HFF-Myc (cell line): ENCODE measurements around the gene PET100.

ENCODE experiments used
- DNase-seq: peaks from one replicate; pipeline ENCODE4 v3.0.0-alpha.2; 2011; ENCODE audit warnings: low read depth; ENCODE audit errors: extremely low read depth
- H3K4me3 ChIP-seq: replicated peaks from 2 replicates; pipeline ENCODE4 v1.5.1; 2011; ENCODE audit warnings: low read depth, mild to moderate bottlenecking, control low read depth, low read length
- CTCF ChIP-seq: IDR thresholded peaks from 2 replicates; pipeline ENCODE4 v1.5.1; 2012; ENCODE audit warnings: mild to moderate bottlenecking, low read depth, low read length, control low read depth; ENCODE audit errors: missing control alignments

PET100 gene

DNA sequence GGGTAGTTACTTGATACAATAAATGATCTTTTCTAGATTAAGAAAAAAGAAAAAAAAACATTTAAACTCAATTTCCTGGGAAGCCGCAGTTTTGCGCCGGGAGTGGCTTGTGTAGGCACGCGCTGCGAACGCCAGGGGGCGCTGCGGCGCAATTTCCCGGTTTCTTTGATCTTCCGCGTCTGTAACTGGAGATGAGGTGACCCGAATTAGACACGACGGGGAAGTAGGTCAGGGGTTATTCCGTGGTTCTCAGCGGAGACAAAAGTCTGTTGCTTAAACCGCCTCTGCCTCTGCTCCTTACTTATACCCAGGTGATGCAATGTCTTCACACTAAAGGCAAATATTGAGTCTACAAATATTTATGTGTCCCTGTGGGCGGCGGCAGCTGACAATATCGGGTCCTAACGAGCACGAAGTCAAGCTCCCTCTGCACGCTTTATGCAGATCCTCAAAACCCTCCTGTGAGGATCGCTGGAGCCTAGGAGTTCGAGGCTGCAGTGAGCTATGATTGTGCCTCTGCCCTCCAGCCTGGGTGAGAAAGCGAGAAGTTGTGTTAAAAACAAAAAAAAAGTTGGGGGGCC is 22.6 kb downstream of the PET100 start:
- TF ChIP-seq CTCF: peak; percentile 97
- DNase-seq: peak; percentile 55
- no peak overlapping the region for H3K4me3 ChIP-seq

DNA sequence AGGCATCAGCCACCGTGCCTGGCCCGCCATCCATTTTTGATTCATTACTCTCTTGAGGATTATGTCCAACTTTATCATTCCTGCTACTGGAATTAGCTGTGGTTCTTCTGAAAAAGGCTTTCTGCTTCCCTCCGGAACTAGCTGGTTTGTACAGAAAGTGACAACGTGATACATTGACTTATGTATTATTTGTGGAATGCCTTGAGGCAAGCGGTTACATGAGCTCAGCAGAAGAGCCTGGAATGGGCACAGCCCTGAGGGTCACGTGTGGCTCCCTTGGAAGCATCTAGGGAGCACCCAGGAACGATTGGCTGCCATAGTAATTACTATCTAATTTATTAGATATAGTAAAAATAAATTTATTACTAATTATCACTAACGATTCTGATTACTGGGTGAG is 24.8 kb downstream of the PET100 start:
- no peak for DNase-seq
- no peak overlapping the region for H3K4me3 ChIP-seq
- TF ChIP-seq CTCF: no peak

DNA sequence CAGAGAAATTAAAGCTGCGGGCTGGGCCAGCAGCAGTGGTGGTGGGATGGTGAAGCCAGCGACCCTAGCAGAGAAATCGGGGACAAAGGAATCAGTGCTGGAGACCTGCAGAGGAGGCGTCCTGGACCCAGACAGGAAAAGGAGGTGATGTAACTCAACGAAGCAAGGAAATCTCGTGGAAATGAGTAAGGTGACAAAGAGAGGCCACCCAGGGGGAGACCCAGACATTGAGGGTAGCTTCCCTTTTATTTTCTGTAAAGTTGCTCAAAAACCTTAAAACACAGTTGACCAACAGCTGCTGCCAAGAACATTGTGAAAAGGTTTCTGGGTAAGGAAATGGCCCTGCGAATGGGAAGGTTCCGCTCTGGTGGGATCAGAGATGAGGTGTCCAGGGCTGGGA is 26.0 kb downstream of the PET100 start:
- H3K4me3 ChIP-seq: no peak overlapping the region
- no peak for TF ChIP-seq CTCF
- no peak for DNase-seq

- H3K4me3 ChIP-seq: no peak overlapping the region
- TF ChIP-seq CTCF: no peak
- DNase-seq: no peak
Observed at GRCh38 chr19:7657131-7657751, 27.6 kb downstream of the PET100 start.

DNA sequence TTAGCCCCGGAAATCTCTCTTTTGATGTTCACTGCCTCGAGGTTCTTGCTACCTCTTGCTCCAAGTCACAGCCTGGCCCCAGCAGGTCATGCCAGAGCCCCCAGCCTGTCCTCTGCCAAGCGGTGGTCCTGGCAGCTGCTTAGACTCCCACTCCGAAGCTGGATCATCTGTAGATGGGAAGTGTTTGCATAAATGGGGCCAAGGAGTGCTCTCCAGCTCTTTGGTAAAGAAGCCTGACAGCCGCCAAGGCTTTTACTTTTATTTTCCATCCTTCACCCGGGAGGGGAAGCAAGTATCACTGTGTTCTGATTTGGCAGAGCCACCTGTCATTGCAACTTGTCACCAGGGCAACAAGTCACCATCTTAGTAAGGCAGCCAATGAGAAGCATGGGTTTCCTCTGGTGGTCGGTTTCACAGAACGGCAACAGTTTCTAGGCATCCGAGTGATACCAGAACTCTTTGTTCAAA is 28.7 kb downstream of the PET100 start:
- H3K4me3 ChIP-seq: no peak overlapping the region
- TF ChIP-seq CTCF: no peak
- no peak for DNase-seq

- H3K4me3 ChIP-seq: no peak overlapping the region
- TF ChIP-seq CTCF: no peak
- DNase-seq: no peak
Observed at GRCh38 chr19:7661744-7662538, 32.3 kb downstream of the PET100 start.
